Thymus (tissue), 14 donors: ENCODE data around the gene CAMK1. TPM values are rescaled to one million over a fixed set of nuclear protein-coding genes. Genes with fewer than 3 reads are reported as not detected.

Experiments used
- DNase-seq, 9 donors: peaks; one replicate each; pipeline ENCODE4 v3.0.0-alpha.2; 2013; ENCODE audit warnings: low spot score in 9 of 9, low read depth in 6 of 9, missing footprints in 1 of 9
- H3K27ac ChIP-seq, 2 donors: one replicate each; pipeline ENCODE4 v1.5.1; 2013; ENCODE audit warnings: control low read depth in 1 of 2, low read depth in 1 of 2, low read length in 1 of 2, mild to moderate bottlenecking in 1 of 2, moderate library complexity in 1 of 2
- H3K27me3 ChIP-seq, 2 donors: one replicate each; pipeline ENCODE4 v1.5.1; 2013; ENCODE audit warnings: low read length in 1 of 2; ENCODE audit not compliant: control insufficient read depth in 2 of 2, insufficient read depth in 1 of 2
- H3K36me3 ChIP-seq, 2 donors: one replicate each; pipeline ENCODE4 v1.5.1; 2013; ENCODE audit warnings: low read length in 1 of 2, mild to moderate bottlenecking in 1 of 2, moderate library complexity in 1 of 2; ENCODE audit not compliant: control insufficient read depth in 2 of 2, insufficient read depth in 2 of 2
- H3K4me1 ChIP-seq, 2 donors: one replicate each; pipeline ENCODE4 v1.5.1; 2013; ENCODE audit warnings: low read length in 2 of 2; ENCODE audit not compliant: control insufficient read depth in 2 of 2, insufficient read depth in 2 of 2
- H3K4me3 ChIP-seq, 2 donors: one replicate each; pipeline ENCODE4 v1.5.1; 2013; ENCODE audit warnings: low read length in 2 of 2, control low read depth in 1 of 2, mild to moderate bottlenecking in 1 of 2
- H3K9me3 ChIP-seq, 2 donors: one replicate each; pipeline ENCODE4 v1.5.1; 2013; ENCODE audit warnings: low read length in 1 of 2, mild to moderate bottlenecking in 1 of 2; ENCODE audit not compliant: control insufficient read depth in 2 of 2, insufficient read depth in 1 of 2
- WGBS: extraction: QIAGEN DNeasy Blood & Tissue Kit; methylation state at CpG from one replicate; pipeline ENCODE4 v1.1.7; 2013; 5-methylcytosine and 5-hydroxymethylcytosine counted together
- long read RNA-seq, 10 donors: transcript quantifications; one replicate each; lab custom pipeline, GENCODE V29; 2026
- polyA plus RNA-seq: library from polyadenylated mRNA; stranded (reverse); fragments of 200-250 nt; gene quantifications from one replicate; pipeline ENCODE4 v1.2.3, GENCODE V29; 2013
- total RNA-seq: library from RNA; stranded (reverse); fragments of 120-200 nt; gene quantifications from one replicate; pipeline ENCODE4 v1.2.4, GENCODE V29; 2013
- donor health status: healthy.

The CAMK1 gene
- total RNA-seq: 9.2 TPM
- polyA plus RNA-seq: 11.9 TPM
- long read RNA-seq, donor 1: 0 reads
- long read RNA-seq, donor 2, partial matches to known transcripts: 21 of 25 reads
- long read RNA-seq, donor 2, other reads (novel, unspliced or antisense): 0 of 25 reads
- long read RNA-seq, donor 3, partial matches to known transcripts: 0 of 4 reads
- long read RNA-seq, donor 3, other reads (novel, unspliced or antisense): 0 of 4 reads
- long read RNA-seq, donor 4, partial matches to known transcripts: 0 of 3 reads
- long read RNA-seq, donor 4, other reads (novel, unspliced or antisense): 0 of 3 reads
- long read RNA-seq, donor 5, transcript CAMK1-201 (12 exons, 1,488 nt): major isoform, 12 of 13 reads
- long read RNA-seq, donor 5, partial matches to known transcripts: 0 of 13 reads
- long read RNA-seq, donor 5, other reads (novel, unspliced or antisense): 0 of 13 reads
- long read RNA-seq, donor 6, partial matches to known transcripts: 5 of 11 reads
- long read RNA-seq, donor 6, other reads (novel, unspliced or antisense): 5 of 11 reads
- long read RNA-seq, donor 7, partial matches to known transcripts: 0 of 1 reads
- long read RNA-seq, donor 7, other reads (novel, unspliced or antisense): 0 of 1 reads
- long read RNA-seq, donor 8, partial matches to known transcripts: 0 of 1 reads
- long read RNA-seq, donor 8, other reads (novel, unspliced or antisense): 0 of 1 reads
- long read RNA-seq, donor 9, partial matches to known transcripts: 0 of 2 reads
- long read RNA-seq, donor 9, other reads (novel, unspliced or antisense): 0 of 2 reads
- long read RNA-seq, donor 10, partial matches to known transcripts: 0 of 1 reads
- long read RNA-seq, donor 10, other reads (novel, unspliced or antisense): 0 of 1 reads

- WGBS: 17% methylated on average over 49 of the region's 49 CpGs
These were observed at the start of gene CAMK1 for GRCh38 chr3:9769426-9770275. Gene CAMK1, minus strand, starts transcription at chr3:9769947. Its CDS starts 2,198 bp downstream, at chr3:9767749.

GRCh38 chr3:9818666-9819335 is 49.1 kb upstream of the CAMK1 start:
- Histone ChIP-seq H3K27ac (no peak overlapping the region), H3K36me3 (peaks cover 6 to 12% of the 10 kb centered on the region in 2 donors), H3K4me3 (no peak overlapping the region), H3K27me3 (no peaks in the 10 kb centered on the region), H3K9me3 (no peaks in the 10 kb centered on the region), H3K4me1 (no peaks in the 10 kb centered on the region)
- WGBS: 85% methylated on average over 7 of the region's 7 CpGs
- DNase-seq: no peak

More at GRCh38 chr3:9769426-9770275, at the start of gene CAMK1:
- Histone ChIP-seq H3K9me3 (peaks cover 0 to 7% of the 10 kb centered on the region in 2 donors), H3K27me3 (peaks cover 0 to 17% of the 10 kb centered on the region in 2 donors), H3K27ac (peak within 1 kb of the TSS in 1 of 2 donors; percentile 47), H3K4me3 (peak within 1 kb of the TSS; percentile 30 to 34), H3K36me3 (no peaks in the 10 kb centered on the region), H3K4me1 (peaks cover 7 to 19% of the 10 kb centered on the region in 2 donors)
- peak in 3 of 9 donors; percentile 24 to 57 (median 34) for DNase-seq

GRCh38 chr3:9817436-9817835 is 47.7 kb upstream of the CAMK1 start:
- 98% methylated on average over 6 of the region's 6 CpGs for WGBS
- H3K4me1 ChIP-seq: no peaks in the 10 kb centered on the region
- no peaks in the 10 kb centered on the region for H3K9me3 ChIP-seq
- no peak for DNase-seq
- H3K27ac ChIP-seq: no peak overlapping the region
- no peaks in the 10 kb centered on the region for H3K27me3 ChIP-seq
- H3K36me3 ChIP-seq: peaks cover 14 to 20% of the 10 kb centered on the region in 2 donors
- H3K4me3 ChIP-seq: no peak overlapping the region

- Histone ChIP-seq H3K4me1 (no peaks in the 10 kb centered on the region), H3K4me3 (no peak overlapping the region), H3K9me3 (no peaks in the 10 kb centered on the region), H3K27me3 (no peaks in the 10 kb centered on the region), H3K27ac (no peak overlapping the region), H3K36me3 (peaks cover 12 to 17% of the 10 kb centered on the region in 2 donors)
- 95% methylated on average over 9 of the region's 9 CpGs for WGBS
- no peak for DNase-seq
These were observed 46.2 kb upstream of the CAMK1 start for GRCh38 chr3:9815986-9816385.

GRCh38 chr3:9812870-9813483 is 43.2 kb upstream of the CAMK1 start:
- Histone ChIP-seq H3K9me3 (no peaks in the 10 kb centered on the region), H3K4me1 (peaks cover 2 to 20% of the 10 kb centered on the region in 2 donors), H3K4me3 (no peak overlapping the region), H3K36me3 (peaks cover 12 to 13% of the 10 kb centered on the region in 2 donors), H3K27me3 (peaks cover 0 to 2% of the 10 kb centered on the region in 2 donors), H3K27ac (no peak overlapping the region)
- WGBS: 98% methylated on average over 9 of the region's 9 CpGs
- no peak for DNase-seq

- H3K27ac ChIP-seq: no peak overlapping the region
These were observed 41.1 kb upstream of the CAMK1 start for GRCh38 chr3:9810846-9811245.

GRCh38 chr3:9810433-9810770 is 40.7 kb upstream of the CAMK1 start:
- peaks cover 0 to 2% of the 10 kb centered on the region in 2 donors for H3K27me3 ChIP-seq
- no peaks in the 10 kb centered on the region for H3K9me3 ChIP-seq
- no peak for DNase-seq
- H3K4me3 ChIP-seq: peak overlapping the region; percentile 56 to 73
- 28% methylated on average over 18 of the region's 18 CpGs for whole genome bisulfite sequencing
- peaks cover 24 to 29% of the 10 kb centered on the region in 2 donors for H3K36me3 ChIP-seq
- peaks cover 2 to 20% of the 10 kb centered on the region in 2 donors for H3K4me1 ChIP-seq
- H3K27ac ChIP-seq: no peak overlapping the region

More at GRCh38 chr3:9810846-9811245, 41.1 kb upstream of the CAMK1 start:
- no peak for DNase-seq
- H3K9me3 ChIP-seq: no peaks in the 10 kb centered on the region
- no peak overlapping the region for H3K4me3 ChIP-seq
- 95% methylated on average over 10 of the region's 10 CpGs for WGBS
- H3K36me3 ChIP-seq: peaks cover 23 to 27% of the 10 kb centered on the region in 2 donors
- peaks cover 2 to 20% of the 10 kb centered on the region in 2 donors for H3K4me1 ChIP-seq
- peaks cover 0 to 2% of the 10 kb centered on the region in 2 donors for H3K27me3 ChIP-seq
